GM23338 (cell line): ENCODE data around the gene MARCHF3. TPM values are rescaled to one million over a fixed set of nuclear protein-coding genes. Genes with fewer than 3 reads are reported as not detected.

Source experiments
- ATAC-seq: fragments of 200-7000 bp; cut with Tn5 transposase; 3 replicates; pipeline ENCODE4 v1.9.1; 2020
- DNase-seq: peaks from one replicate; pipeline ENCODE4 v3.0.0-alpha.2; 2015; ENCODE audit warnings: low spot score
- H2AFZ ChIP-seq: fragments of 200-600 bp; sonication (generic); 2 replicates; pipeline ENCODE4 v1.8.0; 2016; ENCODE audit warnings: antibody characterized with exemption, mild to moderate bottlenecking, moderate library complexity
- H3F3A ChIP-seq: fragments of 200-600 bp; sonication (generic); replicated peaks from 2 replicates; pipeline ENCODE4 v1.8.0; 2017; ENCODE audit warnings: antibody characterized with exemption, mixed run types, low read depth
- H3K27ac ChIP-seq: fragments of 200-600 bp; sonication (generic); 2 replicates; pipeline ENCODE4 v1.6.1; 2016; ENCODE audit warnings: low read depth
- H3K27me3 ChIP-seq: fragments of 200-600 bp; sonication (generic); 2 replicates; pipeline ENCODE4 v1.8.0; 2016; ENCODE audit warnings: mild to moderate bottlenecking, mixed run types, moderate library complexity; ENCODE audit not compliant: insufficient read depth
- H3K36me3 ChIP-seq: fragments of 200-600 bp; sonication (generic); 2 replicates; pipeline ENCODE4 v1.8.0; 2016; ENCODE audit warnings: mild to moderate bottlenecking; ENCODE audit not compliant: insufficient read depth
- H3K4me1 ChIP-seq: fragments of 200-600 bp; sonication (generic); 2 replicates; pipeline ENCODE4 v1.8.0; 2016; ENCODE audit warnings: mild to moderate bottlenecking, moderate library complexity; ENCODE audit not compliant: insufficient read depth
- H3K4me2 ChIP-seq: fragments of 200-600 bp; sonication (generic); 2 replicates; pipeline ENCODE4 v1.7.1; 2017; ENCODE audit warnings: mixed run types
- H3K4me3 ChIP-seq: fragments of 200-600 bp; sonication (generic); 2 replicates; pipeline ENCODE4 v1.6.1; 2016; ENCODE audit warnings: mixed run types
- H3K79me2 ChIP-seq: fragments of 200-600 bp; sonication (generic); replicated peaks from 2 replicates; pipeline ENCODE4 v1.8.0; 2017; ENCODE audit warnings: mild to moderate bottlenecking; ENCODE audit not compliant: insufficient read depth
- H3K9me2 ChIP-seq: fragments of 200-600 bp; sonication (generic); 2 replicates; pipeline ENCODE4 v1.8.0; 2017; ENCODE audit not compliant: insufficient read depth
- H4K20me1 ChIP-seq: fragments of 200-600 bp; sonication (generic); replicated peaks from 2 replicates; pipeline ENCODE4 v1.8.0; 2017; ENCODE audit warnings: mild to moderate bottlenecking; ENCODE audit not compliant: insufficient read depth
- H3K27ac Mint-ChIP-seq: 2 replicates; pipeline ENCODE4 v1.8.0; 2020; ENCODE audit warnings: inconsistent platforms, mild to moderate bottlenecking, moderate library complexity, mixed read lengths
- H3K27me3 Mint-ChIP-seq: 3 replicates; pipeline ENCODE4 v1.8.0; 2022; ENCODE audit warnings: low read depth, mild to moderate bottlenecking, moderate library complexity, mixed read lengths, inconsistent platforms; ENCODE audit not compliant: insufficient read depth, poor library complexity
- H3K36me3 Mint-ChIP-seq: 3 replicates; pipeline ENCODE4 v1.8.0; 2021; ENCODE audit warnings: low read depth, mild to moderate bottlenecking, inconsistent platforms, moderate library complexity, mixed read lengths
- H3K4me1 Mint-ChIP-seq: 3 replicates; pipeline ENCODE4 v1.8.0; 2020; ENCODE audit warnings: mild to moderate bottlenecking, inconsistent platforms, mixed read lengths
- H3K4me3 Mint-ChIP-seq: 3 replicates; pipeline ENCODE4 v1.8.0; 2021; ENCODE audit warnings: moderate library complexity, mild to moderate bottlenecking, inconsistent platforms, mixed read lengths
- H3K9me3 Mint-ChIP-seq: 3 replicates; pipeline ENCODE4 v1.8.0; 2020; ENCODE audit warnings: moderate library complexity, mild to moderate bottlenecking, inconsistent platforms, mixed read lengths
- CREB1 ChIP-seq: fragments of 250-450 bp; sonication (Bioruptor Pico); IDR thresholded peaks from 2 replicates; pipeline ENCODE4 v1.5.0; 2020; ENCODE audit warnings: low read depth, mild to moderate bottlenecking, moderate library complexity
- CTCF ChIP-seq, 2 experiments: fragments of 200-600 bp in 1 of 2; sonication (generic) in 1 of 2; conservative IDR thresholded peaks; 2 replicates each; pipeline versions ENCODE4 v1.5.1 to v1.6.1; 2016 to 2017; ENCODE audit warnings: antibody characterized with exemption in 2 of 2, low read depth in 2 of 2, mild to moderate bottlenecking in 2 of 2, moderate library complexity in 1 of 2
- EZH2 ChIP-seq: fragments of 200-600 bp; sonication (generic); IDR thresholded peaks from one replicate; pipeline ENCODE4 v1.8.0; 2017; ENCODE audit warnings: antibody characterized with exemption, mild to moderate bottlenecking, low read depth; ENCODE audit not compliant: unreplicated experiment
- EZH2phosphoT487 ChIP-seq: fragments of 200-600 bp; sonication (generic); IDR thresholded peaks from one replicate; pipeline ENCODE4 v1.8.1; 2018; ENCODE audit warnings: antibody characterized with exemption; ENCODE audit not compliant: unreplicated experiment
- JUNB ChIP-seq: IDR thresholded peaks from one replicate; pipeline ENCODE4 v1.6.1; 2016; ENCODE audit warnings: antibody characterized with exemption; ENCODE audit not compliant: unreplicated experiment
- NANOG ChIP-seq: IDR thresholded peaks from 2 replicates; pipeline ENCODE4 v1.6.1; 2016; ENCODE audit warnings: antibody characterized with exemption, borderline replicate concordance
- POLR2AphosphoS5 ChIP-seq: IDR thresholded peaks from 2 replicates; pipeline ENCODE4 v1.6.1; 2016; ENCODE audit warnings: antibody characterized with exemption, low read depth
- STAT1 ChIP-seq: IDR thresholded peaks from one replicate; pipeline ENCODE4 v1.6.1; 2016; ENCODE audit warnings: antibody characterized with exemption; ENCODE audit not compliant: unreplicated experiment
- ZNF114 ChIP-seq: fragments of 250-450 bp; sonication (Bioruptor Pico); IDR thresholded peaks from 2 replicates; pipeline ENCODE4 v1.5.0; 2020; ENCODE audit warnings: mild to moderate bottlenecking, moderate library complexity
- ZNF331 ChIP-seq: fragments of 250-450 bp; sonication (Bioruptor Pico); IDR thresholded peaks from 2 replicates; pipeline ENCODE4 v1.5.0; 2020; ENCODE audit warnings: low read depth, mild to moderate bottlenecking, moderate library complexity
- polyA plus RNA-seq: library from polyadenylated mRNA; unstranded; fragments of >200 nt; fragmentation: Nextera tagmentation; extraction: Ambion mirVana; gene quantifications from 2 replicates; pipeline ENCODE4 v1.2.1, GENCODE V29; 2016
- total RNA-seq: library from RNA; depleted of rRNA; stranded (reverse); fragments of >200 nt; shearing (Covaris generic); gene quantifications from 2 replicates; pipeline ENCODE4 v1.2.3, GENCODE V29; 2014
- TF ChIP-seq, protein P1 (sequence below): IDR thresholded peaks from one replicate; pipeline ENCODE4 v1.6.1; 2018; ENCODE audit warnings: antibody characterized with exemption; ENCODE audit not compliant: unreplicated experiment
- TF ChIP-seq, protein P2 (sequence below): IDR thresholded peaks from 2 replicates; pipeline ENCODE4 v1.6.1; 2016; ENCODE audit warnings: antibody characterized with exemption
- TF ChIP-seq, protein P3 (sequence below): fragments of 250-450 bp; sonication (Bioruptor Pico); IDR thresholded peaks from 2 replicates; pipeline ENCODE4 v1.5.0; 2020; ENCODE audit warnings: mild to moderate bottlenecking, moderate library complexity

MARCHF3 gene
- total and polyA plus RNA-seq, 2 experiments from 2014 or later: 7.0 to 12.7 TPM

DNA sequence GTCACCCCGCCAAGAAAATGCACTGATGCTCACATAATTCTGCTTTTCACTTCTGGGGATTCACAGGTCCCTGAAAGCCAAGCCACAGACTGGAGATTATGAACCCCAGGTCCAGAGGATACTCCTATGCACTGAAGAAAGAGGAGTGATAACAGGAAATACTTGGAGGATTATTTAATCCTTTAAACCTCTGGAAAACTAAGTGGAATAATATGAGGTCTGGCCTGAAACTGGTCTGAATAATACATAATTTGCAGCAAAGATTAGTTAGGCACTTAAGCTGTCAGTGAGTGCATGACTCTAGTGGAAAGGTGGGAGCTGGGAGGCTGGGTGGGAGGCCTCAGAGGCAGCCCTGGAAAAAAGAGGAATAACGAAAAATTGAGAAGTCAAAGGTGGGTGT is 45.7 kb downstream of the MARCHF3 start:
- H3K27me3 Mint-ChIP-seq: peaks cover 3% of the 10 kb centered on the region
- H3K27me3 ChIP-seq: no peaks in the 10 kb centered on the region
- H3K36me3 Mint-ChIP-seq: peaks cover 3% of the 10 kb centered on the region; the same call in 2 of the 3 replicates
- H2AFZ ChIP-seq: no peak overlapping the region
- H3K4me2 ChIP-seq: no peak overlapping the region
- no peaks in the 10 kb centered on the region for H4K20me1 ChIP-seq
- no peaks in the 10 kb centered on the region for H3K36me3 ChIP-seq
- DNase-seq (no peak), ATAC-seq (no peak)
- peaks cover 28% of the 10 kb centered on the region for H3K4me1 ChIP-seq
- no peak overlapping the region for H3K4me3 ChIP-seq
- no peak for TF ChIP-seq CTCF (conservative IDR thresholded peaks at IDR 0.05; ENCODE audit: low read depth in 2 of 2)
- TF ChIP-seq STAT1: no peak
- TF ChIP-seq CREB1 (CRISPR knock-in tag): no peak
- no peak for TF ChIP-seq ZNF331 (CRISPR knock-in tag)
- TF ChIP-seq, protein P1, sequence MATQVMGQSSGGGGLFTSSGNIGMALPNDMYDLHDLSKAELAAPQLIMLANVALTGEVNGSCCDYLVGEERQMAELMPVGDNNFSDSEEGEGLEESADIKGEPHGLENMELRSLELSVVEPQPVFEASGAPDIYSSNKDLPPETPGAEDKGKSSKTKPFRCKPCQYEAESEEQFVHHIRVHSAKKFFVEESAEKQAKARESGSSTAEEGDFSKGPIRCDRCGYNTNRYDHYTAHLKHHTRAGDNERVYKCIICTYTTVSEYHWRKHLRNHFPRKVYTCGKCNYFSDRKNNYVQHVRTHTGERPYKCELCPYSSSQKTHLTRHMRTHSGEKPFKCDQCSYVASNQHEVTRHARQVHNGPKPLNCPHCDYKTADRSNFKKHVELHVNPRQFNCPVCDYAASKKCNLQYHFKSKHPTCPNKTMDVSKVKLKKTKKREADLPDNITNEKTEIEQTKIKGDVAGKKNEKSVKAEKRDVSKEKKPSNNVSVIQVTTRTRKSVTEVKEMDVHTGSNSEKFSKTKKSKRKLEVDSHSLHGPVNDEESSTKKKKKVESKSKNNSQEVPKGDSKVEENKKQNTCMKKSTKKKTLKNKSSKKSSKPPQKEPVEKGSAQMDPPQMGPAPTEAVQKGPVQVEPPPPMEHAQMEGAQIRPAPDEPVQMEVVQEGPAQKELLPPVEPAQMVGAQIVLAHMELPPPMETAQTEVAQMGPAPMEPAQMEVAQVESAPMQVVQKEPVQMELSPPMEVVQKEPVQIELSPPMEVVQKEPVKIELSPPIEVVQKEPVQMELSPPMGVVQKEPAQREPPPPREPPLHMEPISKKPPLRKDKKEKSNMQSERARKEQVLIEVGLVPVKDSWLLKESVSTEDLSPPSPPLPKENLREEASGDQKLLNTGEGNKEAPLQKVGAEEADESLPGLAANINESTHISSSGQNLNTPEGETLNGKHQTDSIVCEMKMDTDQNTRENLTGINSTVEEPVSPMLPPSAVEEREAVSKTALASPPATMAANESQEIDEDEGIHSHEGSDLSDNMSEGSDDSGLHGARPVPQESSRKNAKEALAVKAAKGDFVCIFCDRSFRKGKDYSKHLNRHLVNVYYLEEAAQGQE: no peak
- no peak for TF ChIP-seq NANOG
- no peak for TF ChIP-seq POLR2AphosphoS5
- no peak for TF ChIP-seq EZH2
- TF ChIP-seq JUNB: no peak
- TF ChIP-seq ZNF114 (CRISPR knock-in tag): no peak
- TF ChIP-seq, protein P2, sequence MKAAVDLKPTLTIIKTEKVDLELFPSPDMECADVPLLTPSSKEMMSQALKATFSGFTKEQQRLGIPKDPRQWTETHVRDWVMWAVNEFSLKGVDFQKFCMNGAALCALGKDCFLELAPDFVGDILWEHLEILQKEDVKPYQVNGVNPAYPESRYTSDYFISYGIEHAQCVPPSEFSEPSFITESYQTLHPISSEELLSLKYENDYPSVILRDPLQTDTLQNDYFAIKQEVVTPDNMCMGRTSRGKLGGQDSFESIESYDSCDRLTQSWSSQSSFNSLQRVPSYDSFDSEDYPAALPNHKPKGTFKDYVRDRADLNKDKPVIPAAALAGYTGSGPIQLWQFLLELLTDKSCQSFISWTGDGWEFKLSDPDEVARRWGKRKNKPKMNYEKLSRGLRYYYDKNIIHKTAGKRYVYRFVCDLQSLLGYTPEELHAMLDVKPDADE: no peak
- TF ChIP-seq, protein P3, sequence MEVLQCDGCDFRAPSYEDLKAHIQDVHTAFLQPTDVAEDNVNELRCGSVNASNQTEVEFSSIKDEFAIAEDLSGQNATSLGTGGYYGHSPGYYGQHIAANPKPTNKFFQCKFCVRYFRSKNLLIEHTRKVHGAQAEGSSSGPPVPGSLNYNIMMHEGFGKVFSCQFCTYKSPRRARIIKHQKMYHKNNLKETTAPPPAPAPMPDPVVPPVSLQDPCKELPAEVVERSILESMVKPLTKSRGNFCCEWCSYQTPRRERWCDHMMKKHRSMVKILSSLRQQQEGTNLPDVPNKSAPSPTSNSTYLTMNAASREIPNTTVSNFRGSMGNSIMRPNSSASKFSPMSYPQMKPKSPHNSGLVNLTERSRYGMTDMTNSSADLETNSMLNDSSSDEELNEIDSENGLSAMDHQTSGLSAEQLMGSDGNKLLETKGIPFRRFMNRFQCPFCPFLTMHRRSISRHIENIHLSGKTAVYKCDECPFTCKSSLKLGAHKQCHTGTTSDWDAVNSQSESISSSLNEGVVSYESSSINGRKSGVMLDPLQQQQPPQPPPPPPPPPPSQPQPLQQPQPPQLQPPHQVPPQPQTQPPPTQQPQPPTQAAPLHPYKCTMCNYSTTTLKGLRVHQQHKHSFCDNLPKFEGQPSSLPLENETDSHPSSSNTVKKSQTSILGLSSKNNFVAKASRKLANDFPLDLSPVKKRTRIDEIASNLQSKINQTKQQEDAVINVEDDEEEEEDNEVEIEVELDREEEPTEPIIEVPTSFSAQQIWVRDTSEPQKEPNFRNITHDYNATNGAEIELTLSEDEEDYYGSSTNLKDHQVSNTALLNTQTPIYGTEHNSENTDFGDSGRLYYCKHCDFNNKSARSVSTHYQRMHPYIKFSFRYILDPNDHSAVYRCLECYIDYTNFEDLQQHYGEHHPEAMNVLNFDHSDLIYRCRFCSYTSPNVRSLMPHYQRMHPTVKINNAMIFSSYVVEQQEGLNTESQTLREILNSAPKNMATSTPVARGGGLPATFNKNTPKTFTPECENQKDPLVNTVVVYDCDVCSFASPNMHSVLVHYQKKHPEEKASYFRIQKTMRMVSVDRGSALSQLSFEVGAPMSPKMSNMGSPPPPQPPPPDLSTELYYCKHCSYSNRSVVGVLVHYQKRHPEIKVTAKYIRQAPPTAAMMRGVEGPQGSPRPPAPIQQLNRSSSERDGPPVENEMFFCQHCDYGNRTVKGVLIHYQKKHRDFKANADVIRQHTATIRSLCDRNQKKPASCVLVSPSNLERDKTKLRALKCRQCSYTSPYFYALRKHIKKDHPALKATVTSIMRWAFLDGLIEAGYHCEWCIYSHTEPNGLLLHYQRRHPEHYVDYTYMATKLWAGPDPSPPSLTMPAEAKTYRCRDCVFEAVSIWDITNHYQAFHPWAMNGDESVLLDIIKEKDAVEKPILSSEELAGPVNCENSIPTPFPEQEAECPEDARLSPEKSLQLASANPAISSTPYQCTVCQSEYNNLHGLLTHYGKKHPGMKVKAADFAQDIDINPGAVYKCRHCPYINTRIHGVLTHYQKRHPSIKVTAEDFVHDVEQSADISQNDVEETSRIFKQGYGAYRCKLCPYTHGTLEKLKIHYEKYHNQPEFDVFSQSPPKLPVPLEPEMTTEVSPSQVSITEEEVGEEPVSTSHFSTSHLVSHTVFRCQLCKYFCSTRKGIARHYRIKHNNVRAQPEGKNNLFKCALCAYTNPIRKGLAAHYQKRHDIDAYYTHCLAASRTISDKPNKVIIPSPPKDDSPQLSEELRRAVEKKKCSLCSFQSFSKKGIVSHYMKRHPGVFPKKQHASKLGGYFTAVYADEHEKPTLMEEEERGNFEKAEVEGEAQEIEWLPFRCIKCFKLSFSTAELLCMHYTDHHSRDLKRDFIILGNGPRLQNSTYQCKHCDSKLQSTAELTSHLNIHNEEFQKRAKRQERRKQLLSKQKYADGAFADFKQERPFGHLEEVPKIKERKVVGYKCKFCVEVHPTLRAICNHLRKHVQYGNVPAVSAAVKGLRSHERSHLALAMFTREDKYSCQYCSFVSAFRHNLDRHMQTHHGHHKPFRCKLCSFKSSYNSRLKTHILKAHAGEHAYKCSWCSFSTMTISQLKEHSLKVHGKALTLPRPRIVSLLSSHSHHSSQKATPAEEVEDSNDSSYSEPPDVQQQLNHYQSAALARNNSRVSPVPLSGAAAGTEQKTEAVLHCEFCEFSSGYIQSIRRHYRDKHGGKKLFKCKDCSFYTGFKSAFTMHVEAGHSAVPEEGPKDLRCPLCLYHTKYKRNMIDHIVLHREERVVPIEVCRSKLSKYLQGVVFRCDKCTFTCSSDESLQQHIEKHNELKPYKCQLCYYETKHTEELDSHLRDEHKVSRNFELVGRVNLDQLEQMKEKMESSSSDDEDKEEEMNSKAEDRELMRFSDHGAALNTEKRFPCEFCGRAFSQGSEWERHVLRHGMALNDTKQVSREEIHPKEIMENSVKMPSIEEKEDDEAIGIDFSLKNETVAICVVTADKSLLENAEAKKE (CRISPR knock-in tag): no peak
- no peak for TF ChIP-seq EZH2phosphoT487
- H3K4me3 Mint-ChIP-seq: no peak overlapping the region
- H3K4me1 Mint-ChIP-seq: peaks cover 31% of the 10 kb centered on the region
- no peaks in the 10 kb centered on the region for H3F3A ChIP-seq
- no peaks in the 10 kb centered on the region for H3K9me2 ChIP-seq
- H3K27ac ChIP-seq: no peak overlapping the region
- no peaks in the 10 kb centered on the region; the same call in 2 of the 3 replicates for H3K9me3 Mint-ChIP-seq
- peaks cover 20% of the 10 kb centered on the region for H3K79me2 ChIP-seq
- H3K27ac Mint-ChIP-seq: peak overlapping the region; percentile 6; the same call in 1 of the 2 replicates
